CD1c-positive myeloid dendritic cell (primary cell): ENCODE results near the gene EXOC5.

Experiments used
- DNase-seq: peaks from one replicate; pipeline ENCODE4 v3.0.0-alpha.2; 2016; ENCODE audit errors: extremely low spot score

The EXOC5 gene

GRCh38 chr14:57168138-57168679 is 100.5 kb downstream of the EXOC5 start:
- no peak for DNase-seq

GRCh38 chr14:57161583-57162234 is 107.0 kb downstream of the EXOC5 start:
- DNase-seq, result no peak

- DNase-seq, result no peak
Observed at GRCh38 chr14:57160333-57160732, 108.4 kb downstream of the EXOC5 start.

- DNase-seq, result no peak
Observed at GRCh38 chr14:57153286-57153685, 115.4 kb downstream of the EXOC5 start.
